Gastrocnemius medialis (tissue), 4 donors: ENCODE data around the gene LIN52. TPM values are rescaled to one million over a fixed set of nuclear protein-coding genes. Genes with fewer than 3 reads are reported as not detected.

Source experiments
- ATAC-seq, 2 donors: fragments of 150-250 bp; one replicate each; pipeline ENCODE4 v1.9.1; 2016
- DNase-seq, 2 donors: peaks; one replicate each; pipeline ENCODE4 v3.0.0-alpha.2; 2019
- H3K27ac ChIP-seq, 4 donors: fragments of 200-600 bp; sonication (generic); 1 replicate in 1 of 4; 2 replicates in 3 of 4; pipeline ENCODE4 v1.5.1; 2016 to 2018; ENCODE audit warnings: mild to moderate bottlenecking in 2 of 4, moderate library complexity in 1 of 4
- H3K27me3 ChIP-seq, 3 donors: fragments of 200-600 bp; sonication (generic) in 2 of 3; 1 replicate in 1 of 3; 2 replicates in 2 of 3; pipeline versions ENCODE4 v1.5.1 to v1.6.0; 2016 to 2019; ENCODE audit warnings: mild to moderate bottlenecking in 1 of 3, moderate library complexity in 1 of 3
- H3K36me3 ChIP-seq, 2 donors: fragments of 200-600 bp; sonication (generic) in 1 of 2; one replicate each; pipeline ENCODE4 v1.5.1; 2017 to 2018
- H3K4me1 ChIP-seq, 2 donors: fragments of 200-600 bp; sonication (generic) in 1 of 2; one replicate each; pipeline ENCODE4 v1.5.1; 2016 to 2017; ENCODE audit warnings: mild to moderate bottlenecking in 2 of 2
- H3K4me3 ChIP-seq, 4 donors: fragments of 200-600 bp; sonication (generic) in 3 of 4; 1 replicate in 1 of 4; 2 replicates in 3 of 4; pipeline ENCODE4 v1.5.1; 2016 to 2019; ENCODE audit warnings: mild to moderate bottlenecking in 2 of 4
- H3K9me3 ChIP-seq, 3 donors: fragments of 200-600 bp; sonication (generic) in 2 of 3; 1 replicate in 1 of 3; 2 replicates in 2 of 3; pipeline ENCODE4 v1.5.1; 2016 to 2019
- CTCF ChIP-seq, 5 experiments: fragments of 450-650 bp in 3 of 5; fragments of 200-600 bp in 2 of 5; sonication (generic) in 2 of 5; IDR thresholded peaks in 4 of 5; conservative IDR thresholded peaks in 1 of 5; 1 replicate in 4 of 5; 2 replicates in 1 of 5; pipeline ENCODE4 v1.5.1; 2016 to 2019; ENCODE audit warnings: antibody characterized with exemption in 5 of 5, mild to moderate bottlenecking in 3 of 5, moderate library complexity in 3 of 5
- POLR2A ChIP-seq, 2 donors: fragments of 450-650 bp; IDR thresholded peaks; one replicate each; pipeline ENCODE4 v1.6.1; 2017; ENCODE audit warnings: antibody characterized with exemption in 2 of 2, mild to moderate bottlenecking in 2 of 2, moderate library complexity in 2 of 2
- in situ Hi-C, 4 donors: fragments of 200-750 bp; cut with MboI; loops; one replicate each; pipeline versions ENCODE4 v1.15.0 to v1.8.0; 2017; ENCODE audit warnings: low sequenced_read_pairs in 4 of 4
- intact Hi-C: fragments of 100-400 bp; cut with DNase I; formaldehyde crosslinking; loops from one replicate; pipeline ENCODE4 v1.15.1; 2023; ENCODE audit warnings: low total_unique reads
- total RNA-seq, 4 donors: library from RNA; depleted of rRNA; stranded (reverse); fragments of >200 nt; gene quantifications; one replicate each; pipeline versions ENCODE4 v1.1.0 to v1.2.3, GENCODE V29; 2016

The LIN52 gene
- total RNA-seq, 4 donors from 2014 or later, result 3.4 to 5.6 (median 4.3) TPM

GRCh38 chr14:74190927-74191575 is 106.3 kb downstream of the LIN52 start:
- no peak for TF ChIP-seq POLR2A (IDR thresholded peaks at IDR 0.05)
- no peak for TF ChIP-seq CTCF (IDR thresholded peaks at IDR 0.05 in 4 of 5, conservative IDR thresholded peaks at IDR 0.05 in 1 of 5)
- no peak overlapping the region for H3K4me3 ChIP-seq
- intact Hi-C loops (no loop called here), in situ Hi-C loops (no loop called here)
- H3K9me3 ChIP-seq, result no peaks in the 10 kb centered on the region
- H3K27me3 ChIP-seq, result no peaks in the 10 kb centered on the region
- no peaks in the 10 kb centered on the region for H3K4me1 ChIP-seq
- DNase-seq, result no peak
- H3K36me3 ChIP-seq, result no peaks in the 10 kb centered on the region
- no peak overlapping the region for H3K27ac ChIP-seq
- ATAC-seq, result no peak

GRCh38 chr14:74194506-74195274 is 109.9 kb downstream of the LIN52 start:
- no peak for DNase-seq
- in situ Hi-C loops (no loop called here), intact Hi-C loops (no loop called here)
- H3K4me1 ChIP-seq, result no peaks in the 10 kb centered on the region
- no peak for TF ChIP-seq CTCF (IDR thresholded peaks at IDR 0.05 in 4 of 5, conservative IDR thresholded peaks at IDR 0.05 in 1 of 5)
- TF ChIP-seq POLR2A (IDR thresholded peaks at IDR 0.05), result no peak
- H3K27me3 ChIP-seq, result no peaks in the 10 kb centered on the region
- H3K36me3 ChIP-seq, result no peaks in the 10 kb centered on the region
- H3K4me3 ChIP-seq, result no peak overlapping the region
- H3K9me3 ChIP-seq, result no peaks in the 10 kb centered on the region
- no peak for ATAC-seq
- H3K27ac ChIP-seq, result no peak overlapping the region

GRCh38 chr14:74195623-74196022 is 110.9 kb downstream of the LIN52 start:
- TF ChIP-seq POLR2A (IDR thresholded peaks at IDR 0.05) (no peak), CTCF (IDR thresholded peaks at IDR 0.05 in 4 of 5, conservative IDR thresholded peaks at IDR 0.05 in 1 of 5) (no peak)
- no peak for DNase-seq
- H3K36me3 ChIP-seq, result no peaks in the 10 kb centered on the region
- intact Hi-C loops, result no loop called here
- H3K4me3 ChIP-seq, result no peak overlapping the region
- no peaks in the 10 kb centered on the region for H3K9me3 ChIP-seq
- no peak for ATAC-seq
- no peak overlapping the region for H3K27ac ChIP-seq
- in situ Hi-C loops, result no loop called here
- H3K4me1 ChIP-seq, result no peaks in the 10 kb centered on the region
- H3K27me3 ChIP-seq, result no peaks in the 10 kb centered on the region

- Histone ChIP-seq H3K27ac (no peak overlapping the region), H3K4me3 (no peak overlapping the region), H3K36me3 (no peaks in the 10 kb centered on the region), H3K9me3 (no peaks in the 10 kb centered on the region), H3K27me3 (no peaks in the 10 kb centered on the region), H3K4me1 (no peaks in the 10 kb centered on the region)
- TF ChIP-seq CTCF (IDR thresholded peaks at IDR 0.05 in 4 of 5, conservative IDR thresholded peaks at IDR 0.05 in 1 of 5) (no peak), POLR2A (IDR thresholded peaks at IDR 0.05) (no peak)
- DNase-seq, result no peak
- intact Hi-C loops, result no loop called here
- no peak for ATAC-seq
- in situ Hi-C loops, result no loop called here
Observed at GRCh38 chr14:74198441-74199234, 113.9 kb downstream of the LIN52 start.
